ENCODE data around the gene TMEM131L.

The TMEM131L gene

GRCh38 chr4:153519687-153520086 is 53.5 kb downstream of the TMEM131L start:
- H3K9me3 Mint-ChIP-seq, result no peaks in the 10 kb centered on the region
- DNase-seq (no peak), ATAC-seq (replicated peaks) (no peak)
- H3K4me3 Mint-ChIP-seq, result peak overlapping the region; percentile 70 to 72
- H3K36me3 Mint-ChIP-seq (ENCODE audit: insufficient read depth), result peaks cover 34% of the 10 kb centered on the region
- peaks cover 69 to 83% of the 10 kb centered on the region in 2 donors for H3K4me1 Mint-ChIP-seq (ENCODE audit: low read depth in 2 of 2)
- no peaks in the 10 kb centered on the region for H3K27me3 Mint-ChIP-seq
- H3K27ac Mint-ChIP-seq, result peak overlapping the region; percentile 76 to 91

DNA sequence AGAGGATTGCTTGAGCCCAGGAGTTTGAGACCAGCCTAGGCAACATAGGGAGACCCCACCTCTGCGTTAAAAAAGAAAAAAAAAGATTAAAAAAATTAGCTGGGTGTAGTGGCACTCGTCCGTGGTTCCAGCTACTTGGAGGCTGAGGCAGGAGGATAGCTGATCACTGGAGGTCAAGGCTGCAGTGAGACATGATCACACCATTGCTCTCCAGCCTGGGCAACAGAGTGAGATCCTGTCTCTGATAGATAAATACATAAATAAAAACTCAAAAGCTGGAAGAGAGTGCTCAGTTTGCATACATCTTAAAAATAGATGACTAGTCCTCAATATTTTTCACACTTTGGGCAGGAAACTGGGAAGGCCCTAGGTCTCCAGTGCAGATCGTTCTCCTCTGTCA is 54.1 kb downstream of the TMEM131L start:
- DNase-seq (no peak), ATAC-seq (replicated peaks) (no peak)
- Mint-ChIP-seq H3K4me1 (ENCODE audit: low read depth in 2 of 2) (peaks cover 71 to 83% of the 10 kb centered on the region in 2 donors), H3K4me3 (peak overlapping the region; percentile 70 to 72), H3K27ac (peak overlapping the region; percentile 39 to 91), H3K36me3 (ENCODE audit: insufficient read depth) (peaks cover 35% of the 10 kb centered on the region), H3K27me3 (no peaks in the 10 kb centered on the region), H3K9me3 (no peaks in the 10 kb centered on the region)

GRCh38 chr4:153520801-153521329 is 54.7 kb downstream of the TMEM131L start:
- H3K9me3 Mint-ChIP-seq, result no peaks in the 10 kb centered on the region
- DNase-seq (no peak), ATAC-seq (replicated peaks) (no peak)
- peak overlapping the region; percentile 70 to 72 for H3K4me3 Mint-ChIP-seq
- peak overlapping the region; percentile 68 to 91 for H3K27ac Mint-ChIP-seq
- peaks cover 37% of the 10 kb centered on the region for H3K36me3 Mint-ChIP-seq (ENCODE audit: insufficient read depth)
- no peaks in the 10 kb centered on the region for H3K27me3 Mint-ChIP-seq
- H3K4me1 Mint-ChIP-seq (ENCODE audit: low read depth in 2 of 2), result peaks cover 74 to 82% of the 10 kb centered on the region in 2 donors

GRCh38 chr4:153521478-153521877 is 55.3 kb downstream of the TMEM131L start:
- peaks cover 33% of the 10 kb centered on the region for H3K36me3 Mint-ChIP-seq (ENCODE audit: insufficient read depth)
- no peaks in the 10 kb centered on the region for H3K27me3 Mint-ChIP-seq
- no peaks in the 10 kb centered on the region for H3K9me3 Mint-ChIP-seq
- peak overlapping the region; percentile 68 to 74 for H3K27ac Mint-ChIP-seq
- no peak for ATAC-seq (replicated peaks)
- peaks cover 78 to 88% of the 10 kb centered on the region in 2 donors for H3K4me1 Mint-ChIP-seq (ENCODE audit: low read depth in 2 of 2)
- H3K4me3 Mint-ChIP-seq, result peak overlapping the region; percentile 70 to 72
- no peak for DNase-seq

- ATAC-seq (replicated peaks), result peak; percentile 77
- H3K4me1 Mint-ChIP-seq (ENCODE audit: low read depth in 2 of 2), result peaks cover 84 to 91% of the 10 kb centered on the region in 2 donors
- H3K4me3 Mint-ChIP-seq, result peak overlapping the region; percentile 70 to 72
- no peaks in the 10 kb centered on the region for H3K9me3 Mint-ChIP-seq
- peaks cover 27% of the 10 kb centered on the region for H3K36me3 Mint-ChIP-seq (ENCODE audit: insufficient read depth)
- peak overlapping the region; percentile 68 to 74 for H3K27ac Mint-ChIP-seq
- no peaks in the 10 kb centered on the region for H3K27me3 Mint-ChIP-seq
- DNase-seq, result peak; percentile 46 to 51 (median 50)
Observed at GRCh38 chr4:153521999-153522801, 56.0 kb downstream of the TMEM131L start.

DNA sequence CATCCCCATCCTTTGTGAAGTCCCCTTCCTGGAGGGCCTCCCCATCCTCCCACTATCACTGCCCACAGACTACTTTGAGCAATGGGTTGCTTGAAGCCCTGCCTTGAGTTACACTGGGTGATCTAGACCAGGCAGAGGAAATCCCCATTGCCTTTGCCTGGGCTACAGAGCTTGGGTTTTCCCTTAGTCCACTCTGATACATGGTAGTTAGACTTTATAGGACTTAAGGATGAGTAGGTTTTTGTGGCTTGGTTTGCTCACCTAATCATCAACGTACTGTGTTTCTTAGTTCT is 56.6 kb downstream of the TMEM131L start:
- Mint-ChIP-seq H3K4me1 (ENCODE audit: low read depth in 2 of 2) (peaks cover 88 to 91% of the 10 kb centered on the region in 2 donors), H3K27ac (peak overlapping the region; percentile 68 to 74), H3K27me3 (no peaks in the 10 kb centered on the region), H3K9me3 (no peaks in the 10 kb centered on the region), H3K4me3 (peak overlapping the region; percentile 70 to 72), H3K36me3 (ENCODE audit: insufficient read depth) (peaks cover 25% of the 10 kb centered on the region)
- ATAC-seq (replicated peaks), result peak; percentile 68
- peak; percentile 12 to 18 (median 13) for DNase-seq

- no peak for ATAC-seq (replicated peaks)
- no peak for DNase-seq
- Mint-ChIP-seq H3K9me3 (no peaks in the 10 kb centered on the region), H3K27ac (peak overlapping the region; percentile 68 to 74), H3K36me3 (ENCODE audit: insufficient read depth) (peaks cover 27% of the 10 kb centered on the region), H3K27me3 (no peaks in the 10 kb centered on the region), H3K4me1 (ENCODE audit: low read depth in 2 of 2) (peaks cover 87 to 91% of the 10 kb centered on the region in 2 donors), H3K4me3 (peak overlapping the region; percentile 70 to 72)
Observed at GRCh38 chr4:153523164-153523796, 57.1 kb downstream of the TMEM131L start.

- ATAC-seq (replicated peaks), result no peak
- Mint-ChIP-seq H3K36me3 (ENCODE audit: insufficient read depth) (peaks cover 28% of the 10 kb centered on the region), H3K27ac (peak overlapping the region; percentile 68 to 74), H3K4me1 (ENCODE audit: low read depth in 2 of 2) (peaks cover 85 to 91% of the 10 kb centered on the region in 2 donors), H3K4me3 (peak overlapping the region; percentile 70 to 72), H3K27me3 (no peaks in the 10 kb centered on the region), H3K9me3 (no peaks in the 10 kb centered on the region)
- DNase-seq, result no peak
Observed at GRCh38 chr4:153523941-153524386, 57.8 kb downstream of the TMEM131L start.

- H3K4me1 Mint-ChIP-seq (ENCODE audit: low read depth in 2 of 2), result peaks cover 85 to 91% of the 10 kb centered on the region in 2 donors
- peaks cover 26% of the 10 kb centered on the region for H3K36me3 Mint-ChIP-seq (ENCODE audit: insufficient read depth)
- DNase-seq (no peak), ATAC-seq (replicated peaks) (no peak)
- peak overlapping the region in 1 of 2 donors; percentile 15 for H3K4me3 Mint-ChIP-seq
- no peaks in the 10 kb centered on the region for H3K9me3 Mint-ChIP-seq
- H3K27me3 Mint-ChIP-seq, result no peaks in the 10 kb centered on the region
- peak overlapping the region in 1 of 2 donors; percentile 83 for H3K27ac Mint-ChIP-seq
Observed at GRCh38 chr4:153524682-153525081, 58.5 kb downstream of the TMEM131L start.

DNA sequence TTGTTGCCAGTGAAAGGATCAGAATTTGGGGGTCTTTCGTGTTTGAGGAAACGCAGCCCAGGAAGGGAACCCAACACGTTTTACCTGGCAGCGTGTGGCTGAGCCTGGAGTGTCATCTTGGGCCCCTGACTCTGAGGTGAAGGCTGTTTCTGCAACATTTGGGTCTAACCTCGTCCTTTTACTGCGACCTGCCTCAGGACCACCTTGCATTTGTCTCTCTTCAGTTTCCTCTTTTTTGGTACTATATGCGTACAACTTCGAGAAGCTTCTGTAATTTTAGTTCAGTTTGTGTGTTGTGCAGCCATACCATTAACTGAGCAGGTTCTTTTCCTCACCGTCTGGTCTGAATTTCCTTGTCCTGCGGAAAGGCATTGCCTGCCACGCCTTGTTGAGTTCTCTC is 61.5 kb downstream of the TMEM131L start:
- H3K27ac Mint-ChIP-seq, result peak overlapping the region; percentile 83 to 88
- ATAC-seq (replicated peaks) (no peak), DNase-seq (no peak)
- H3K4me1 Mint-ChIP-seq (ENCODE audit: low read depth in 2 of 2), result peaks cover 76 to 84% of the 10 kb centered on the region in 2 donors
- peaks cover 25% of the 10 kb centered on the region for H3K36me3 Mint-ChIP-seq (ENCODE audit: insufficient read depth)
- H3K9me3 Mint-ChIP-seq, result no peaks in the 10 kb centered on the region
- H3K4me3 Mint-ChIP-seq, result peak overlapping the region; percentile 37 to 70
- no peaks in the 10 kb centered on the region for H3K27me3 Mint-ChIP-seq

GRCh38 chr4:153528705-153529485 is 62.7 kb downstream of the TMEM131L start:
- H3K4me3 Mint-ChIP-seq, result peak overlapping the region; percentile 70 to 72
- no peaks in the 10 kb centered on the region for H3K9me3 Mint-ChIP-seq
- DNase-seq, result no peak
- peak; percentile 6 for ATAC-seq (replicated peaks)
- H3K27ac Mint-ChIP-seq, result peak overlapping the region; percentile 83 to 88
- peaks cover 17% of the 10 kb centered on the region for H3K36me3 Mint-ChIP-seq (ENCODE audit: insufficient read depth)
- no peaks in the 10 kb centered on the region for H3K27me3 Mint-ChIP-seq
- peaks cover 72 to 78% of the 10 kb centered on the region in 2 donors for H3K4me1 Mint-ChIP-seq (ENCODE audit: low read depth in 2 of 2)

DNA sequence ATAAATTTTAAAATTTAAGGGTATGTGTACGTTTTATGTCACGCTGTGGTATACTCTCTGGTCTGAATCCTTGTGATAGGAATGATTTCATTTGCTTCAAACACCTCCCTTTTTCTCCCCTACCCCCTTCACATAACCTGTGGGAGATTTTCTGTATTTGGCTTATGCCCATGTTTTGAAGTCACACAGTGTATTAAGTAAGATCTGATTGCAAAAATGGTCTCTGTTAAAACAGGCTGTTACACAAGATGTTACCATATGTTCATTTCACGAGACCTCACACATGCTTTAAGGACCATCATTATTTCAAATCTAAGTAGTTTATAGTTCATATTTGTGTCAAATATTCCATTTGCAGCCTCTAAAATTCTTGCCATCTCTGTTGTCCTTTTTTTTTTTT is 63.5 kb downstream of the TMEM131L start:
- Mint-ChIP-seq H3K27me3 (no peaks in the 10 kb centered on the region), H3K9me3 (no peaks in the 10 kb centered on the region), H3K4me1 (ENCODE audit: low read depth in 2 of 2) (peaks cover 71 to 80% of the 10 kb centered on the region in 2 donors), H3K4me3 (peak overlapping the region; percentile 70 to 72), H3K27ac (peak overlapping the region; percentile 83 to 88), H3K36me3 (ENCODE audit: insufficient read depth) (peaks cover 20% of the 10 kb centered on the region)
- DNase-seq (no peak), ATAC-seq (replicated peaks) (no peak)
